ENCODE data around the gene PHIP. TPM values are rescaled to one million over a fixed set of nuclear protein-coding genes. Genes with fewer than 3 reads are reported as not detected.

Gene PHIP
- total RNA-seq, 3 donors from 2014 or later, result 19.3 to 34.2 (median 22.6) TPM

DNA sequence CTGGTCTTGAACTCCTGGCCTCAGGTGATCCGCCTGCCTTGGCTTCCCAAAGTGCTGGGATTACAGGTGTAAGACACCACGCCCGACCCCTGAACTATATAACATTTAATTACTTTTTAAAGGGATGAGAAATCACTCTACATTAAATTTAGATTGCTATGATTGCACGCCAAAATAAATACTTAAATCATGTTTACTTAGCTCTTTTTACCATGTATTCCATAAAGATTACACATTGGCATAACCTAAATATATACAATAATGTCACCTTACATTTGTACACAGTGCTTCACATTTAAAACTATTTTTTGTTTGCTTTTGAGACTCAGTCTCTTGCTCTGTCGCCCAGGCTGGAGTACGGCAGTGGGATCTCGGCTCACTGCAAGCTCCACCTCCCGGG is 124.3 kb downstream of the PHIP start:
- intact Hi-C loops (cut with DNase I, micrococcal nuclease), result no loop called here
- ATAC-seq, result peak; percentile 64

DNA sequence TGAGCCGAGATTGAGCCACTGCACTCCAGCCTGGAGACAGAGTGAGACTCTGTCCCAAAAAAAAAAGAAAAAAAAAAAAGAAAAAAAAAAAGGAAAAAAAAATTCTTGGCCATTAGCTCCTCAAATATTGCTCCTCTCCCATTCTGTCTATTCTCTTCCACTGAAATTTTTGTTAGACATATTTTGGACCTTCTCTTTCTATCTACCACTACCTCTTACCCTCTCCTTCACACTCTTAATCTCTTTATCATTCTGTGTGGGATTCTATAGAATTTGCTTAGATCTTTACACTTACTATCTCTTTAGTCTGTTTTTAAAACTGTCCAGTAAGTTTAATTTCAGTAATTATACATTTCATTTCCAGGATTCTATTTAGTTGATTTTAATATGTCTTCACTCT is 125.7 kb downstream of the PHIP start:
- intact Hi-C loops (cut with DNase I, micrococcal nuclease), result no loop called here
- TF ChIP-seq, protein P1, sequence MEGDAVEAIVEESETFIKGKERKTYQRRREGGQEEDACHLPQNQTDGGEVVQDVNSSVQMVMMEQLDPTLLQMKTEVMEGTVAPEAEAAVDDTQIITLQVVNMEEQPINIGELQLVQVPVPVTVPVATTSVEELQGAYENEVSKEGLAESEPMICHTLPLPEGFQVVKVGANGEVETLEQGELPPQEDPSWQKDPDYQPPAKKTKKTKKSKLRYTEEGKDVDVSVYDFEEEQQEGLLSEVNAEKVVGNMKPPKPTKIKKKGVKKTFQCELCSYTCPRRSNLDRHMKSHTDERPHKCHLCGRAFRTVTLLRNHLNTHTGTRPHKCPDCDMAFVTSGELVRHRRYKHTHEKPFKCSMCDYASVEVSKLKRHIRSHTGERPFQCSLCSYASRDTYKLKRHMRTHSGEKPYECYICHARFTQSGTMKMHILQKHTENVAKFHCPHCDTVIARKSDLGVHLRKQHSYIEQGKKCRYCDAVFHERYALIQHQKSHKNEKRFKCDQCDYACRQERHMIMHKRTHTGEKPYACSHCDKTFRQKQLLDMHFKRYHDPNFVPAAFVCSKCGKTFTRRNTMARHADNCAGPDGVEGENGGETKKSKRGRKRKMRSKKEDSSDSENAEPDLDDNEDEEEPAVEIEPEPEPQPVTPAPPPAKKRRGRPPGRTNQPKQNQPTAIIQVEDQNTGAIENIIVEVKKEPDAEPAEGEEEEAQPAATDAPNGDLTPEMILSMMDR (IDR thresholded peaks at IDR 0.05), result no peak

More for the DNA sequence above, 124.3 kb downstream of the PHIP start:
- Histone ChIP-seq H3K9me3 (peaks cover 10% of the 10 kb centered on the region), H3K4me3 (no peak overlapping the region), H3K4me1 (ENCODE audit: low read depth) (no peaks in the 10 kb centered on the region), H3K36me3 (ENCODE audit: low read depth) (no peaks in the 10 kb centered on the region)
- DNase-seq, result peak in 2 of 3 donors; percentile 5 to 15
- TF ChIP-seq, protein P1 (IDR thresholded peaks at IDR 0.05), result no peak

DNA sequence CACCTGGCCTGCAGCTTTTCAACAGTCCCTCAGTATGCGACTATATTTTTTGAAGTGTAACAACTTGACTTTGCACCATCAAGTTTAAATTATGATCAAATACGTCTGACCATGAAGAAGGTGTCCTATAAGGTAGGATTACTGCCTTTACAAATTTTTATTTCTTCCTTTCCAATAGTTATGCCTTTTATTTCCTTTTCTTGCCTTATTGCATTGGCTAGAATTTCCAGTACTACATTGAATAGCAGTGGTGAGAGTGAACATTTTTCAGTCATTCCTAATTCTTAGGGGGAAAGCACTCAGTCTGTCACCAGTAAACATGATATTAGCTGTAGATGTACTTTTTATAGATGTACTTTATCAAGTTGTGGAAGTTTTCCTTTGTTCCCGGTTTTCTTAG is 129.3 kb downstream of the PHIP start:
- TF ChIP-seq, protein P1 (IDR thresholded peaks at IDR 0.05), result no peak
- ATAC-seq (no peak), DNase-seq (no peak)
- Histone ChIP-seq H3K4me1 (ENCODE audit: low read depth) (no peaks in the 10 kb centered on the region), H3K9me3 (peaks cover 13% of the 10 kb centered on the region), H3K36me3 (ENCODE audit: low read depth) (peaks cover 4% of the 10 kb centered on the region), H3K4me3 (no peak overlapping the region)
- intact Hi-C loops (cut with DNase I, micrococcal nuclease), result loop anchor here in 1 of 2 donors (5.0 kb wide), 1 partner anchor 49 kb away; no protein-coding TSS in a partner anchor

More for the DNA sequence above, 125.7 kb downstream of the PHIP start:
- H3K4me3 ChIP-seq, result no peak overlapping the region
- H3K9me3 ChIP-seq, result peaks cover 13% of the 10 kb centered on the region
- DNase-seq (no peak), ATAC-seq (no peak)
- H3K36me3 ChIP-seq (ENCODE audit: low read depth), result no peaks in the 10 kb centered on the region
- H3K4me1 ChIP-seq (ENCODE audit: low read depth), result no peaks in the 10 kb centered on the region

DNA sequence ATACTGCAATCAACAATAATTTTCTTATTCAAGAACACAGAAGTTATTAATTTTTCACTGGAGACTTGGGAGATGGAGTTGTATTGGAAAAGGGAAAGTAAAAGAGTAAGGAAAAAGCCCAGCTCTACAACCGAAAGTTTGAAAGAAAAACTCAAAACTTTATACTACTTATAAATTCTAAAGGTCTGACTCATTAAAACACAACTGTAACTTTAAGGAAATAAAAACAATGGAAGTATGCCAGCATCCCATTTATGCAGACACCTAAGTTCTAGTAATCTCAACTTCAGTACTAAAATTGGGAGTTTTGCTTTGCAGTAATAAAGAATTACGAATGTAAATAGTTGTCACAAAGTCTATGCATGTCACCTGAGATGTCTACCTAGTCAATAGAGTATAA is 130.1 kb downstream of the PHIP start:
- intact Hi-C loops (cut with DNase I, micrococcal nuclease), result loop anchor here in 1 of 2 donors (5.0 kb wide), 1 partner anchor 49 kb away; no protein-coding TSS in a partner anchor
- Histone ChIP-seq H3K9me3 (peaks cover 13% of the 10 kb centered on the region), H3K4me3 (no peak overlapping the region), H3K36me3 (ENCODE audit: low read depth) (peaks cover 7% of the 10 kb centered on the region), H3K4me1 (ENCODE audit: low read depth) (no peaks in the 10 kb centered on the region)
- DNase-seq, result no peak
- TF ChIP-seq, protein P1 (IDR thresholded peaks at IDR 0.05), result no peak
- no peak for ATAC-seq

DNA sequence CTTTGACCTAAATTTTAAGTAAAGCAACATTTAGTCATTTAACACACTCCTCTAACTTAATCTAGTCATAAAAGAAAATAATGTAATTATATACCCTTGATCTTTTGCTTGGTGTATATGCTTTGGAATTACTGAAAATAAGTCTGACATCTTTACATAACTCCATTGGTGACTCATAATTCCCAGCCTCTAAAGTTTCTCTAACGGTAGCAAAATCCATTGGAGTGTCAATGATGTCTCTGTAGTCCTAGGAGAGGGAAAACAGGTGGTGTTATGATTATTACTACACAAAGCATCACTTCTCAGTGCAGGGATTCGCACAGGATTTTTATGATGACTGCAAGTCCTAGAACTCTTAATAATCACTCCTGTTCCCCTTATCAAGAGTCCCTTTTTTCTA is 130.5 kb downstream of the PHIP start:
- H3K9me3 ChIP-seq, result peaks cover 13% of the 10 kb centered on the region
- intact Hi-C loops (cut with DNase I, micrococcal nuclease), result loop anchor here in 1 of 2 donors (5.0 kb wide), 1 partner anchor 50 kb away; no protein-coding TSS in a partner anchor
- ATAC-seq, result no peak

More for the DNA sequence above, 130.5 kb downstream of the PHIP start:
- no peak overlapping the region for H3K4me3 ChIP-seq
- H3K4me1 ChIP-seq (ENCODE audit: low read depth), result no peaks in the 10 kb centered on the region
- no peak for DNase-seq
- TF ChIP-seq, protein P1 (IDR thresholded peaks at IDR 0.05), result no peak
- peaks cover 7% of the 10 kb centered on the region for H3K36me3 ChIP-seq (ENCODE audit: low read depth)

Data from mucosa of descending colon (tissue), 3 donors.